ENCODE measurements around the gene FOXP1.

GRCh38 chr3:71356265-71356664 is 227.3 kb downstream of the FOXP1 start:
- TF ChIP-seq, protein P1, sequence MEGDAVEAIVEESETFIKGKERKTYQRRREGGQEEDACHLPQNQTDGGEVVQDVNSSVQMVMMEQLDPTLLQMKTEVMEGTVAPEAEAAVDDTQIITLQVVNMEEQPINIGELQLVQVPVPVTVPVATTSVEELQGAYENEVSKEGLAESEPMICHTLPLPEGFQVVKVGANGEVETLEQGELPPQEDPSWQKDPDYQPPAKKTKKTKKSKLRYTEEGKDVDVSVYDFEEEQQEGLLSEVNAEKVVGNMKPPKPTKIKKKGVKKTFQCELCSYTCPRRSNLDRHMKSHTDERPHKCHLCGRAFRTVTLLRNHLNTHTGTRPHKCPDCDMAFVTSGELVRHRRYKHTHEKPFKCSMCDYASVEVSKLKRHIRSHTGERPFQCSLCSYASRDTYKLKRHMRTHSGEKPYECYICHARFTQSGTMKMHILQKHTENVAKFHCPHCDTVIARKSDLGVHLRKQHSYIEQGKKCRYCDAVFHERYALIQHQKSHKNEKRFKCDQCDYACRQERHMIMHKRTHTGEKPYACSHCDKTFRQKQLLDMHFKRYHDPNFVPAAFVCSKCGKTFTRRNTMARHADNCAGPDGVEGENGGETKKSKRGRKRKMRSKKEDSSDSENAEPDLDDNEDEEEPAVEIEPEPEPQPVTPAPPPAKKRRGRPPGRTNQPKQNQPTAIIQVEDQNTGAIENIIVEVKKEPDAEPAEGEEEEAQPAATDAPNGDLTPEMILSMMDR (IDR thresholded peaks at IDR 0.05) = no peak
- TF ChIP-seq POLR2AphosphoS5 (IDR thresholded peaks at IDR 0.05; ENCODE audit: insufficient read depth in 1 of 2, low read depth in 1 of 2) = no peak
- no peak for TF ChIP-seq POLR2A (IDR thresholded peaks at IDR 0.05)
